Measurements from ENCODE around the gene PODNL1. TPM values are rescaled to one million over a fixed set of nuclear protein-coding genes. Genes with fewer than 3 reads are reported as not detected.

PODNL1 gene
- total RNA-seq, 1 donor from 2014 or later: 13.2 TPM

- no peak for DNase-seq (ENCODE audit: low spot score)
These were observed 42.0 kb downstream of the PODNL1 start for GRCh38 chr19:13896227-13896626.

GRCh38 chr19:13894552-13894951 is 43.7 kb downstream of the PODNL1 start:
- no peak for DNase-seq (ENCODE audit: low spot score)

GRCh38 chr19:13892870-13893269 is 45.3 kb downstream of the PODNL1 start:
- DNase-seq (ENCODE audit: low spot score): no peak

- no peak for DNase-seq (ENCODE audit: low spot score)
These were observed 48.1 kb downstream of the PODNL1 start for GRCh38 chr19:13890136-13890535.

GRCh38 chr19:13888281-13888680 is 49.9 kb downstream of the PODNL1 start:
- DNase-seq (ENCODE audit: low spot score): no peak

GRCh38 chr19:13887517-13887916 is 50.7 kb downstream of the PODNL1 start:
- DNase-seq (ENCODE audit: low spot score): no peak

- DNase-seq (ENCODE audit: low spot score): no peak
These were observed 51.2 kb downstream of the PODNL1 start for GRCh38 chr19:13887018-13887436.

DNA sequence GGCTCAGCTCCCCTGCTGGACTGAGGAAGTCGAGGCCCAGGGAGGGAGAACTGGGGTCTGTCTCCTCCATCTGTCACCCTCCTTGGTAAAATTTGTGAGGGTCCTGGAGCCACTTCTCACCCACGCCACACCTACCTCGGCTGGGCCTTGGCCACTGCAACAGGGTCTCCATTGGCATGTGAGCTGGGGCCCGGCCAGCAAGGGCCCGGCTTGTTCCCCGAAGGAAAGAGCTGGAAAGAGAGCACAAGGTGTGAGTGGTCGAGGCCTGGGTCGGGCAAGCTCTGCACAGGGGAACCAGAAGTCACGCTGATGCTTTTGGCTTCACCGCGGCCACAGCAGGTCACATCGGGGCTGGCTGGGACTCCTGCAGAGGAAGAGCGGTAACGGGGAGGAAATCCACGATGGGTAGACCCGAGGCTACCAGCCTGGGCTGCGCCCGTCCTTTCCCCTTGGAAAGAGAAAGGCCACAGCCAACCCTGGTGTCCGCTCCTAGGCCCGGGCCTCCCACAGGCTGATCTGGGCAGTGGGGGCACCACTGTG is 52.3 kb downstream of the PODNL1 start:
- DNase-seq (ENCODE audit: low spot score): no peak

DNA sequence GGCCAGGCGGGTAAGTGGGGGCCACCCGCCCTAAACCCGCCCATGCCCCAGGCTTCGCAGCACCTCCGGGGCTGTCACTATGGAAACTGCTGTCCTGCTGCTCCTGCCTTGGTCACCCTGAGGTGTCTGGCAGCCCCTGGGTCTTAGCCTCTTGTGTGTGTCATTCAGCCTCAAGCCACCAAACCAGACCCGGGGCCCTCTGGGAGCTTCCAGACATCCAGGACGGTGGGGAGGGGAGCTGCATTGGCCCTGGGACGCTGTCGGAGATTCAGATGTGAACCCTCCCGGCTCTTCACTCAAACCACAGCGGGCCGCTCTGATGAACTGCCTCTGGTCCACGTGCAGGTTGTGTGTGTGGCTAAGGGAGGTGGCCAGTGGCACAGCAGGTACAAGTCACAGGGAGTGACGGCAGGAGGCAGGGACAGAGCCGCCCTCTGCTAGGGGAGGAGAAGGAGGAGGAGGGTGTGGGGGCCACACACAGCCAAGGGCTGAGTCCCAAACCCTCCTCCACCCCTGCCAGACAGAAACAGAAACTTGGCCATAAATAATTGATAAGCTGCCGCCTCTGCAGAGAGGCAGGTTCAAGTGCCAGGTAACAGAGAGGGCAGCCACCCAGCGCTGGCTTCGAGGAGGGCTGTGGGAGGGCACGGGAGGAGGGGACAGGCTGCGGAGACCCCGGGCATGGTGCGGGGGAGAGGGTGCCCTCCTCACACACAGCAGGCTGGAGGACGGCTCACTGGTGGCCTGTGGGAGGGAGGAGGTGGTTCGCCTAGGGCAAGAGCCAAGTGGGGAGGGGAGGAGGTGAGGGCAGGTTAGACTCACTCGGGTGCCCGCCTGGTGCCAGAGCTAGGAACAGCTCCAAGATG is 53.3 kb downstream of the PODNL1 start:
- DNase-seq (ENCODE audit: low spot score): no peak

DNA sequence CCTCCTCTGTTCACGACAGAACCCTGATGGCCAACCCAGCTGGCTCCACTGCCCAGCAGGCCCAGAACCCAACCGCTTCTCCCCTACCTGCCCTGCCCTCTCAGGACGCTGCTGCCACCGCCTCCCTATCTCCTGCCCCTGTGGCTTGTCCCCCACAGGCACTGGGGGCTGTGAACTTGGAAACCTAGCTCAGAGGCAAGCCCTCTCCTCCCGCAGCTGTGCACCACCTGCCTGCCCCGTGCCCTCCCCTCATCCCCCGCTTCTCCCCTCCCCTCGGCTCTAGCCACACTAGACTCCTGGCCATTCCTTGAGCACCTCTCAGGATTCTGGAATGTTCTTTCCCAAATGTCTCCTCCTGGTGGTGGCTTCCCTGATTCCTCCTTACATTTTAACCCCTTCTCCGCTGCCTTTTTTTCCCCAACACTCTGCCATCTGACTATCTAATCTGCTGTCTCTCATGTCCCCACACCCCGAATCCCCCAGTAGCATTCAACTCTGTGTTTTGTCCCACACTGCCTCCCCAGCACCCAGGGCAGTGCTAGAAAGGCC is 54.6 kb downstream of the PODNL1 start:
- DNase-seq (ENCODE audit: low spot score): no peak

DNA sequence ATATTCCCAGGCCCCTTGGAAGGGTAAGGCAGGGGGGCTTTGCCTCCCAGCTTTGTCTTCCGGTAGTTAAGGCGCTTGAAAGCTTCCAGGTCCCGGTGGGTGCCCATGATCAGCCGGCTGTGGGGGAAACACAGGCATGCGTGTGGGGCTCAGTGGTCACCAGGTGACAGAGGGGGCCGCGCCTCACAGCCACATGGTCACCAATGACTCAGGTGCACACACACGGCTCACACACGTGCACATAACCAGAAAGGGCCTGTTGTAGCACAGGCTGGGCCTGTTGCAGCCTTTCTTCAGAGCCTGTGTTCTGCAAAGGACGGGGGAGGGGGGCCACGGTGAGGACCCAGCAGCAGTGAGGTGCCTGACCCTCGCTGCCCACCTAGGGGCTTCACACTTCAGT is 55.4 kb downstream of the PODNL1 start:
- DNase-seq (ENCODE audit: low spot score): no peak

GRCh38 chr19:13882419-13882795 is 55.8 kb downstream of the PODNL1 start:
- DNase-seq (ENCODE audit: low spot score): no peak

DNA sequence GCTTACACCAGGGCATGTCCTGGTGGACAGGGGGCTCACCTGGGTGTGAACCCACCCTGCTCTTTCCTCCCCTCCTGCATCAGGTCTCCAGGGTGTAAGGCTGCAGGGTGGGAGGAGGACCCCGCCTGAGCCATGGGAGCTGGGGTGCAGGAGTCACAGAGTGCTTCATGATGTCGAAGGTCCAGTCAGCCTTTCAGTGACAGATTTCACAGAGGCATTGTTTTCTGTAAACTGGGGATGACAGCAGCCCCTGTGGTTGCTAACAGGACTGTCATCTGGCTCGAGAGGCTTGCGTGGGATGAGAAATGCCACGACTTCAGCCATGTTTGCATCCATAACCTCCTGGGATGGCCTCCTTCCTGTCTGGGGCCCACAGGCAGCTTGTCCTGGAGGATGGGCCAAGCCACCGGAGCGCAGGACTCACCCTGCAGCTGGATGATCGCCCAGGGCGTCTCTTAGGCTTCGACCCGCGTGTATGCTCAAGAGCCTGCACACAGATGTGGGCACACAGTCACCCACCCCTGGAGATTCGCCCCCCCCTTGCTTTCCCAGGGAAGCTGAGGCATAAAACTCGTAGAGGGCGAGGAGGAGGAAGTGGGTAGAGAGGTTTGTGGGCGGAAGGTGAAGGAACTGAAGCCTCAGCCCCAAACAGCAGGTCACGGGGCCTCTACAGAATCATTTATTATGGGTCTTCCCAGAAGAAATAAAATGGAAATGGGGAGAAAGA is 56.4 kb downstream of the PODNL1 start:
- DNase-seq (ENCODE audit: low spot score): no peak

DNA sequence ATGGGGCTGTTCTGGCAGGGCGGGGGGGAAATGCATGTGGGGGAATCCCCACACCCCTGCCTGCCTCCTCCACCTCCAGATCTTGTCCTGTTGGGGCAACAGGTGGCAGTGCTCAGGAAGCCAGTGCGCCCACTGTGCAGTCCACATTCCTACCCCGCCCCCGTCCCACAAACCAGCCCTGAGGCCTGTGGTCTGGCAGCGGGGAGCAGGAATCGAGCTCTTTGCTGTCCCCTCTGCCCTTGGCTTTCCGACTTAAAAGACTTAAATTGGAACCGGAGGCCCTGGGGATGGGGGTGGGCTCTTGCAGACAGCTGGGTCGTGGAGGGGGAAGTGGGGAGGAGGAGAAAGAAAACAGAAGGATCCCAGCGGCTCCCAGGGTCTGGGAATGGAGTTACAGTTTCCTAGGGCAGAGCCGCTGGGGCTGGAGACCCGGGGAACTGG is 56.9 kb downstream of the PODNL1 start:
- no peak for DNase-seq (ENCODE audit: low spot score)

Other genes with a start within 250 kb of the PODNL1 start
- gene MRI1, start 173.9 kb downstream of the PODNL1 start, total RNA-seq (ENCODE audit: insufficient read depth, low replicate concordance): 38.0 TPM
- 17.3 TPM for gene C19orf53, start 164.0 kb downstream of the PODNL1 start, total RNA-seq (ENCODE audit: insufficient read depth, low replicate concordance)
- gene ZSWIM4, start 143.0 kb downstream of the PODNL1 start, total RNA-seq (ENCODE audit: insufficient read depth, low replicate concordance): 2.9 TPM
- not detected for gene NANOS3, start 61.3 kb downstream of the PODNL1 start, total RNA-seq (ENCODE audit: insufficient read depth, low replicate concordance)
- 1.4 TPM for gene BRME1, start 32.3 kb downstream of the PODNL1 start, total RNA-seq (ENCODE audit: insufficient read depth, low replicate concordance)
- 0.96 TPM for gene CC2D1A, start 32.2 kb downstream of the PODNL1 start, total RNA-seq (ENCODE audit: insufficient read depth, low replicate concordance)
- gene DCAF15, start 14.1 kb upstream of the PODNL1 start, total RNA-seq (ENCODE audit: insufficient read depth, low replicate concordance): 10.1 TPM
- 1.9 TPM for gene RFX1, start 67.9 kb upstream of the PODNL1 start, total RNA-seq (ENCODE audit: insufficient read depth, low replicate concordance)
- not detected for gene RLN3, start 89.7 kb upstream of the PODNL1 start, total RNA-seq (ENCODE audit: insufficient read depth, low replicate concordance)
- 0.96 TPM for gene IL27RA, start 93.3 kb upstream of the PODNL1 start, total RNA-seq (ENCODE audit: insufficient read depth, low replicate concordance)
- gene PALM3, start 123.7 kb upstream of the PODNL1 start, total RNA-seq (ENCODE audit: insufficient read depth, low replicate concordance): not detected
- gene MISP3, start 134.4 kb upstream of the PODNL1 start, total RNA-seq (ENCODE audit: insufficient read depth, low replicate concordance): 0.96 TPM
- gene C19orf67, start 147.4 kb upstream of the PODNL1 start, total RNA-seq (ENCODE audit: insufficient read depth, low replicate concordance): not detected
- 21.9 TPM for gene SAMD1, start 152.3 kb upstream of the PODNL1 start, total RNA-seq (ENCODE audit: insufficient read depth, low replicate concordance)
- gene PRKACA, start 179.3 kb upstream of the PODNL1 start, total RNA-seq (ENCODE audit: insufficient read depth, low replicate concordance): 17.6 TPM
- gene ASF1B, start 198.2 kb upstream of the PODNL1 start, total RNA-seq (ENCODE audit: insufficient read depth, low replicate concordance): 0.48 TPM